ENCODE data around the gene KCNK15. TPM values are rescaled to one million over a fixed set of nuclear protein-coding genes. Genes with fewer than 3 reads are reported as not detected.

The KCNK15 gene
- total and polyA plus RNA-seq, 7 donors: 0.08 to 0.79 (median 0.21) TPM; not detected in 1

DNA sequence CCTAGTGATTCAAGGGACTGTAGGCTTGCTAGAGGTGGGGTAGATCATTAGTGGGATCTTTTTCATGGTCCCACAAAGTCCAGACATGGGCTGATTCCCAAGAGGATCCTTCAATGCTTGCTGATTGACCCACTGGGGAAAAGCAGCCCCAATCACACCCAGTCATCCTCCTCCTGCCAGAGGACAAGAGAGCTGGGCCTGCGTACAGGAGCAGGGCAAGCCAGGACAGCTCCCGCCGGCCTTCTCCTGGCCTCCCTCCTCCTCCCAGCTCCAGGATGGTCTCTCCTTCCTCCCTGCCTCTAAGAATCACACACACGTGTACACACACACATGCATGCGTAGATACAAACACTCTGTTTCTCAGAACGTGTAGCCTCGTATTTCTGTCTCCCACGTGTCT, 27.0 kb downstream of the KCNK15 start:
- H3K36me3 ChIP-seq (ENCODE audit: insufficient read depth in 1 of 2, low read depth in 1 of 2): no peaks in the 10 kb centered on the region
- TF ChIP-seq, protein P1, sequence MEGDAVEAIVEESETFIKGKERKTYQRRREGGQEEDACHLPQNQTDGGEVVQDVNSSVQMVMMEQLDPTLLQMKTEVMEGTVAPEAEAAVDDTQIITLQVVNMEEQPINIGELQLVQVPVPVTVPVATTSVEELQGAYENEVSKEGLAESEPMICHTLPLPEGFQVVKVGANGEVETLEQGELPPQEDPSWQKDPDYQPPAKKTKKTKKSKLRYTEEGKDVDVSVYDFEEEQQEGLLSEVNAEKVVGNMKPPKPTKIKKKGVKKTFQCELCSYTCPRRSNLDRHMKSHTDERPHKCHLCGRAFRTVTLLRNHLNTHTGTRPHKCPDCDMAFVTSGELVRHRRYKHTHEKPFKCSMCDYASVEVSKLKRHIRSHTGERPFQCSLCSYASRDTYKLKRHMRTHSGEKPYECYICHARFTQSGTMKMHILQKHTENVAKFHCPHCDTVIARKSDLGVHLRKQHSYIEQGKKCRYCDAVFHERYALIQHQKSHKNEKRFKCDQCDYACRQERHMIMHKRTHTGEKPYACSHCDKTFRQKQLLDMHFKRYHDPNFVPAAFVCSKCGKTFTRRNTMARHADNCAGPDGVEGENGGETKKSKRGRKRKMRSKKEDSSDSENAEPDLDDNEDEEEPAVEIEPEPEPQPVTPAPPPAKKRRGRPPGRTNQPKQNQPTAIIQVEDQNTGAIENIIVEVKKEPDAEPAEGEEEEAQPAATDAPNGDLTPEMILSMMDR (IDR thresholded peaks at IDR 0.05): no peak
- WGBS, 3 donors: 59 to 73% (median 67%) methylated on average over 8 of the region's 8 CpGs
- intact Hi-C loops (cut with DNase I): no loop called here
- H3K4me3 ChIP-seq: no peak overlapping the region
- ATAC-seq (no peak), DNase-seq (no peak)
- H3K27ac ChIP-seq: no peak overlapping the region
- no peaks in the 10 kb centered on the region for H3K4me1 ChIP-seq
- H3K9me3 ChIP-seq: no peaks in the 10 kb centered on the region
- peaks cover 0 to 6% (median 0%) of the 10 kb centered on the region in 3 donors for H3K27me3 ChIP-seq (ENCODE audit: insufficient read depth in 3 of 3, low read length in 2 of 3)

DNA sequence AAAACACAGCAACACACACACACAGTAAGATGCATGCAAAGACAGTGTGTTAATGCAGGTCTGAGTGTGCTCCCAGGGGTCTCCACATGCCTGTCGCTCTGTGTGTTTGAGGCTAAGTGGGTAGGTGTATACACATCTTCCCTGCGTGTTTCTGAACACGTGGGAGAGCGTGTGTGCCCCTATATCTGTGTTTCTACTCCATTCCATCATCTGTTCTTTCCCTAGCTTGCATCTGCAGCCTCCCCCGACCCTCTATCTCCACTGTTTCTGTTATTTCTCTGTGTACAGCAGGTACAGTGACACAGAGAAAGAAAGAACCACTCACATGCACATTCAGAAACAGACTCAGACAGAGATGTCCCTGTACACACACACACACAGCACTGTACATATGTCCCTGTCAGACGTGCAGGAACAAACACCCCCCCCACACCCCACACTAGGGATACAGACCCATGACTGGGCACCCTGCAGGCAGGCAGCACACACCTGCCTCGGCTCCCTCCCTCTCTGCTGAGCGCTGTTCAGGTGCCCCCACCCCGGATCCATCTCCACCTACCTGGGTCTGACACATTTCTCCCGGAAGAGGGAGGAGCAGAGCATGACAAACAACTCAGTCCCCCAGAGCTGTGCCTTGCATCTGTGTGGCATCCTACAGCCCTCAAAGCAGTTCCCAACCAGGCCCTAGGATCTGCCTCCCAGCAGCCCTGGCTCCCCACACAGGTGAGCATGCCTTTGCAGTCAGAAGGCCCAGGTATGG, 27.6 kb downstream of the KCNK15 start:
- no peaks in the 10 kb centered on the region for H3K9me3 ChIP-seq
- peaks cover 0 to 6% (median 0%) of the 10 kb centered on the region in 3 donors for H3K27me3 ChIP-seq (ENCODE audit: insufficient read depth in 3 of 3, low read length in 2 of 3)
- TF ChIP-seq, protein P1 (IDR thresholded peaks at IDR 0.05): no peak
- 57 to 69% (median 62%) methylated on average over 10 of the region's 10 CpGs for WGBS, 3 donors
- DNase-seq (no peak), ATAC-seq (no peak)
- no peak overlapping the region for H3K27ac ChIP-seq
- intact Hi-C loops (cut with DNase I): no loop called here
- H3K36me3 ChIP-seq (ENCODE audit: insufficient read depth in 1 of 2, low read depth in 1 of 2): no peaks in the 10 kb centered on the region
- H3K4me3 ChIP-seq: no peak overlapping the region
- no peaks in the 10 kb centered on the region for H3K4me1 ChIP-seq

DNA sequence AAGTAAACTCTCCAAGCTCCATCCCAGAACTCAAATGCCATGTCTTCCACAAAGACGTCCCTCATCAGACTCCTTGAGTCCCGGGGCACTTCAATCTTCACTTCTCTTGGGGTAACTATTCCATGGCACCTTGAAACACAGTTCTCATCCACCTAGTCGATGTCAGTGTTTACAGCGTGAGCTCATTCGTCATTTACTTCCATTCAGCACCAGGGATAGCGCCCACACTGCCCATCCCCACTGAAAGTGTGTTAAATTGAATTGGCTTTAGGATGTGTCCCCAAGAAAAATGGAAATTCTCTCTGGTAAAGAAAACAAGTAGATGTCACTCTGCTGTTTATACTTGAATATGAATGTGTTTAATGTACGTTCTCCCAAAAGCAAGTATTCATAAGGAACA, 31.3 kb downstream of the KCNK15 start:
- intact Hi-C loops (cut with DNase I): no loop called here
- WGBS, 3 donors: 13 to 23% (median 20%) methylated on average over 7 of the region's 7 CpGs
- Histone ChIP-seq H3K4me3 (no peak overlapping the region), H3K27me3 (ENCODE audit: insufficient read depth in 3 of 3, low read length in 2 of 3) (peaks cover 0 to under 1% (median 0%) of the 10 kb centered on the region in 3 donors), H3K36me3 (ENCODE audit: insufficient read depth in 1 of 2, low read depth in 1 of 2) (no peaks in the 10 kb centered on the region), H3K9me3 (no peaks in the 10 kb centered on the region), H3K27ac (no peak overlapping the region), H3K4me1 (no peaks in the 10 kb centered on the region)
- no peak for DNase-seq
- TF ChIP-seq, protein P1 (IDR thresholded peaks at IDR 0.05): no peak
- ATAC-seq: no peak

DNA sequence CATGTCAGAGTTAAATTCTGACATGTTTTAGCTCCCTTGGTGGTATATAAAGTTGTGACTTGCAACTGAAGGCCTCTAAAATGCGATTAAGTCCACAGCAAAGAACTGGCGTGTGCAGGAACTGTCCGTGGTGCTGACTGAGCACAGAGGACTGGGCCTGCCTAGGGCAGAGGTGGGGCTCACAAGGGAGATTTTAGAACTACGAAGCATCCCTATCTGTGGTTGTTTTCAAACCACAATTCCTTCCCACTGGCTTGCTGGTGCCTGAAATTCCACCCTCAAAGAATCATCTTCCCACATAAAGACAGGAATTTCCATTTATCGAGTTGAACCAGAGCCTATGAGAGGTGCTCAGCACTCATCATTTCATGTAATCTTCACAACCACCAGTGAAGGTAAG, 34.6 kb downstream of the KCNK15 start:
- DNase-seq: no peak

More for the DNA sequence above, 34.6 kb downstream of the KCNK15 start:
- no peaks in the 10 kb centered on the region for H3K4me1 ChIP-seq
- intact Hi-C loops (cut with DNase I): no loop called here
- H3K27me3 ChIP-seq (ENCODE audit: insufficient read depth in 3 of 3, low read length in 2 of 3): no peaks in the 10 kb centered on the region
- H3K27ac ChIP-seq: no peak overlapping the region
- TF ChIP-seq, protein P1 (IDR thresholded peaks at IDR 0.05): no peak
- H3K36me3 ChIP-seq (ENCODE audit: insufficient read depth in 1 of 2, low read depth in 1 of 2): no peaks in the 10 kb centered on the region
- no peak overlapping the region for H3K4me3 ChIP-seq
- 25 to 29% (median 27%) methylated on average over 5 of the region's 5 CpGs for WGBS, 3 donors
- ATAC-seq: no peak
- H3K9me3 ChIP-seq: no peaks in the 10 kb centered on the region

Data from psoas muscle (tissue), 8 donors.